Measurements from ENCODE around the gene CORO2B.
"Not testable (repeated sequence)": the region's sequence is repeated elsewhere in the genome, so short reads cannot be mapped to it uniquely, and the experiment has no call there.

The CORO2B gene

DNA sequence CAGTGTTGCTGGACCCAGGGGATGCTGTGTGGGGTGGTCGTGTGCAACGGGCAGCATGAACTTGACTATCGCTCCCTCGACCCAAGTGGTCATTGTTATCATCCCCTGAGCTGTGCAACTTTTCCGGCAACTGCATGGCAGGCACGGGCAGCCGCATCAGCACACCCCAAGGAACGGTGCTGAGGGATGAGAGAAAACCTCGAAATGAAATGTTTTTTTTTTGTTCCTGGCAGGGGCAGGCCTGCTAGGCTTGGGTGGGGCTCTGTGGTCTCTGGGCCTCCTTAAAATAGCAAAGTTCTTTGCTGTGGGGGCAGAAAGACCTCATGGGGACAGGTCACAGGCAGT lies 51.4 kb downstream of the CORO2B start:
- DNase-seq (ENCODE audit: low read depth in 2 of 2) = no peak

DNA sequence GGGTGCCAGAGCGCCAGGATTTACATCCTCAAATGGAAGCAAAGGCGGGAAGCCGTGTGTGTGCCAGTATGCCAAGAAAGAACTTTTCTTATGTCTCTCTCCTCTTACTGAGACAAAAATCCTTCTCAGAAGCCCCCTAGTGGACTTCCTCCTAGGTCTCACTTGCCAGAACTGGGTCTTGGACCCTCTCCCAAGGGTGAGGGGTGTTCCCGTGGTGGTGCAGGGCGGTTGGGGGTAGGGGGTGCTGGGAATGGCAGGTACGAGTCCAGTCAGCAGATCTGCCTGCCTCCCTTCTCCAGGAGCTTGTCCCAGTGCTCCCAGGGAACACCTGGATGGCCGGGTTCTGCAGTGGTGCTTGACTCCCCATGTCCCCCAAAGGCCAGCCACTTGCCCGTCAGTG lies 52.0 kb downstream of the CORO2B start:
- no peak for DNase-seq (ENCODE audit: low read depth in 2 of 2)

DNA sequence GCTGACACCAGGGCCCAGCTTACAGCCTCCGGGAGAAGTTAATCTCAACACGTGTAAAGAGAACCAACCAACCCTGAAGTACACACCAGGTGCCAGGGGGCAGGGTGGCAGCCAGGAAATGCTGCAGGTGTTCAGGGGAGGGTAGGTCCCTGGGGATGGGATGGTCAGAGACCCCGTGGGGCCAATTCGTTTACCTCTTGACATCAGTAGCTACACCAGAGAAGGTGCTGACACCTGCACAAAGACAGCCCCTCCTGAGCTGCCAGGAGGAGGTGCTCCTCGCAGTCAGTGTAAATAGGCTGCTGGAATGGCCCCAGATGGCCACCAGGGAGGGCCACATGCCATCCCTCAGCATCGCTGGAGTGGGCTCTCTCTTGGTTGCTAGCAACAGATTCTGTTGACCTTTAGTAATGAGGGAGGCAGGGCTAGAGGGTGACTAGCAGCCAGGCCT lies 52.8 kb downstream of the CORO2B start:
- DNase-seq (ENCODE audit: low read depth in 2 of 2) = no peak

DNA sequence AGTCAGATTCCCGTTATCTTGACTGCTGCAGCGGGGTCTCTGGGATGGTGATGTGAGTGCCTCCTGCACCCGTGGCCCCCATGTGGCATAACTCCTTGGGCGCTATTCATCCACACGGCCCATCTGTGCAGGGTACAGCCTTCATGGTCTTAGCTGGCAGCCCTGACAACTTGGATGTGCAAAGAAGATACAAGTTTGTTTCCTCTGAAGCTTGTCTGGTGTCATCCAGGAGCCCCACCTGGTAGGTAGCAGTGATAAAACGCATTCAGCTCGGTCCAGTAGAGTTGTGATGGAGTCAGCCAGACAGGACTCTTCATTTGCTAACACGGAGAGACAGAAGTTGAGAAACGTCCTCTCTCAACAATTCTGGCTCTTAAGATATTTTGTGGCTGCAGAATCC lies 53.3 kb downstream of the CORO2B start:
- no peak for DNase-seq (ENCODE audit: low read depth in 2 of 2)

DNA sequence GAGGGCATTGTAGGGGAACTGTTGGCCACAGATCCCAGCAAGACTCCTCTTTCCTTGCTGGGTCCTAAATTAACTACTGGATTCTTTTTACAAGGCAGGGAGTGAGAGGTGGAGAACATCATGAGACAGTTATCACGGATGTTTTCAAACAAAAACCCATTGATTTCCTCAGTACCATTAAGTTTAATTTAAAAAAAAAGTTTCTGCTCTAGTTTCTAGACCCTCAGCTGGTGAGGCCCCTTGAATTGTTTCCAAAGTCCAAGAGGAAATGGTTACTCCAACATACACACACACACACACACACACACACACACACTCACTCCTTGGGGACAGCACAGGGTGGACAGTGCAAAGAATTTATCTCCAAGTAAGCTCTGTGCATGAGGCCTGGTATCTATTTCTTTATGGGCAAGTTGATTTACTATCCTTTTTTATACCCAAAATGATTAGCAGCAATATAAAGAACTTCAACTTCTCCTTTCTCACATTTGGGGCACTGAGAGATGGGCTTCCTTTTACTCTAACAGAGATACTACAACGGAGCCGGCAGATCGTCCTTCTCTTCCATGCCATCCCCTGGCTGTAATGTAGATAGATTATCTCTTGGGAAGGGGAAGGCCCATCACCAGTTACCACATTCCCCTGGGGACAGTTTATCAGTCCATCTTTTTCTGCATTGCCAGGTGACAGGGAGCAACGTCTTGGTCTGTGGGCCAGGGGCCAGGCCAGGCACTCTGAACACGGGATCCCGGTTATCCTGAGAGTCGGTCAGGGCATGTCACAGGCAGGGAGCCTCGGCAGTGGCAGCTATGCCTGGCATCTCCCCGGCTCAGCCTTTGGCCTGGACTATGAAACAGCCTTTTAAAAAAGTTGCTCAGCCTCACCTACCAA lies 54.7 kb downstream of the CORO2B start:
- no peak for DNase-seq (ENCODE audit: low read depth in 2 of 2)

DNA sequence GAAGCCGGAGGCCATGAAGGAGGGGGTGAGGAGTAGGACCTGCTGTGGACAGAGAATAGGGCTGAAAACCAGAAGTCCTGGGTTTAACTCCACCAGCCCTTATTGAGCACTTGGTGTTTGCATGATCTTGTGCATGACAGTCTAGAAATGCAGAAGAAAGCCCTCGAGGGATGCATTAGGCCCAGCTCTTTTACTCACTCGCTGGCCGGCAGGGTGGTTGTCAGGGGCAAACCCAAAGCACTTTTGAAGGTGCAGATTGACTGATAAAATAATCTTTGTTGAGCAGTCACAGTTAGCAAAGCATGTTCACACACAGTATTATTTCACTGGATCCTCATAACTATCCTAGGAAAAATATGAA lies 55.3 kb downstream of the CORO2B start:
- no peak for DNase-seq (ENCODE audit: low read depth in 2 of 2)

DNA sequence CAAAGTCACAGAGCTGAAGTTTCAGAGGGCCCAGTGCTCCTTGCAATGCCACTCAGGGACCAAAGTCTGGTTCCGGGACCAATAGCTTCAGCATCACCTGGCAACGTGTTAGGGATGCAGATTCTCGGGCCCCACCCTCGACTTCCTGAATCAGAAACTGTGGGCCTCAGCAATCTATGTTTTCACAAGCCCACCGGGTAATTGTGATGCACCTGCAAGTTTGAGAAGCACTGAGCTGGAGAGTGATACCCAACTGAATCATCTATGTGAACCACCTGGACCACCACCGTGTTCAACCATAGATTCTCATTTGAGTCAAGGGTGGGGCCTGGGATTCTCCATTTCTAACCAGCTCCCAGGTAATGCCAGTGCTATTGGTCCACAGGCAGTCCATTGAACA lies 55.7 kb downstream of the CORO2B start:
- DNase-seq (ENCODE audit: low read depth in 2 of 2) = no peak

DNA sequence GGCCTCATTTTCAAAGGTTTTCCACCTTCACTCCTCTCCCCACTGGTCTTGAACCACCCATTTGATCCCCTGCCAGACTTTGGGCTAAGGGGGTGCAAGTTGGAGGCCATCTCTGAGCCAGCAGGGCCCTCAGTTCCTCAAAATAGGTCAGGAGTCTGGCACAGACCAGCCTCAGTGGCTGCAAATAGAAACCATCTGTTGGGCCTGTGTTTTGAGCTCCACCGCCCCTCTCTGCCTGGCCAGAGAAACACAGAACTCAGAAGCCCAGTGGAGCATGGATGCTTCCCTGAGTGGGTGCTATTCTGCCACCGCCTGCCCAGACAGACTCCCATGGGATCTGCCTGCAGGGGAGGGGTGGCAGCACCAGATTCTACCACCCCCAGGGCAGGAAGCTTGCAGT lies 56.3 kb downstream of the CORO2B start:
- DNase-seq (ENCODE audit: low read depth in 2 of 2) = no peak

DNA sequence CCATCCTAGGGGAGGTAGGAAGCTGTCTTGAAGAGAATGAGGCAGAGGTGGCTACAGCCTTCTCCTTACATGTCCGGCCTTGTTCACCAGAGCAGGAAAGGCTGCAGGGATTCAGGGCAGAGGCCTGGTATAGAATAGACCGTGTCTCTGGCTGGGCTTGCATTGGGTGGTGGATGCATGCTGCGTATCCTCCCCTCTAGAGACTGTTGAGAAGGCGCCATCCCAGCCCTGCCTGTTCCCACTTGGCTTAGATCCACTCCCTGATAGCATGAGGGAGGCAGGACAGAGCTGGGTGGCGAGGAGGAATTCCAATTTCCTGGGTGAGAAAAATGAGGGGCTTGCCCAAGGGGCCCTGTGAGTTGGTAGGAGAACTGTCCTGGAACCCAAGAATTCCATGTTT lies 57.5 kb downstream of the CORO2B start:
- no peak for DNase-seq (ENCODE audit: low read depth in 2 of 2)

DNA sequence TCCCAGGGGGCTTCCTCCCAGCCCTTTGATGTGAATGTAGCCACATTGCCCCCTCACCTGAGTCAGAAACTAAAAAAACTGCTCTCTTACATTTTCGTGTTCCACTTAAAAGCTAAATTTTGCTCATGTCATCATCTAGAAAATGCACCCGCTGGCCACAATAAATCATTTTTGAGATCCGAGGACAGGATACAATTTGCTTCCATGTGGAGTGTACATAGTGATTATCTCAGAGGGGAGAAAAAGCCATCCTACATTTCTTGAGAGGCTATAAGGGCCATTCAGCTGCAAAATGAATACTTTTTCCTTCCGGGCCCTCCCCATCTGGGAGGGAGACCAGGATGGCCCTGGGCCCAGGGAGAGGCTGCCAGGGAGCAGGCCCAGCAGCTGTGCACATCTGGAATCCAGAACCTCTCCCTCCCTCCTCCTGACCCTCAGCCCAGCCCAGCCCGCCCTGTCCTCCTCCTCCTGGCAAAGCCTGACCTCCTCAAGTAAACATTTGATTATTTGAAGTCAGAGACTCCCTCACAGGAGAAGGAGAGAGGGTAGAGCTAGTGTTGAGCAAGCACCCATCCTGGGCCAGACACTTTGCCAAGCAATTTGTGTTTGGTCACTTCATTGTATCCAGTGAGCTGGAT lies 59.1 kb downstream of the CORO2B start:
- DNase-seq (ENCODE audit: low read depth in 2 of 2) = no peak

DNA sequence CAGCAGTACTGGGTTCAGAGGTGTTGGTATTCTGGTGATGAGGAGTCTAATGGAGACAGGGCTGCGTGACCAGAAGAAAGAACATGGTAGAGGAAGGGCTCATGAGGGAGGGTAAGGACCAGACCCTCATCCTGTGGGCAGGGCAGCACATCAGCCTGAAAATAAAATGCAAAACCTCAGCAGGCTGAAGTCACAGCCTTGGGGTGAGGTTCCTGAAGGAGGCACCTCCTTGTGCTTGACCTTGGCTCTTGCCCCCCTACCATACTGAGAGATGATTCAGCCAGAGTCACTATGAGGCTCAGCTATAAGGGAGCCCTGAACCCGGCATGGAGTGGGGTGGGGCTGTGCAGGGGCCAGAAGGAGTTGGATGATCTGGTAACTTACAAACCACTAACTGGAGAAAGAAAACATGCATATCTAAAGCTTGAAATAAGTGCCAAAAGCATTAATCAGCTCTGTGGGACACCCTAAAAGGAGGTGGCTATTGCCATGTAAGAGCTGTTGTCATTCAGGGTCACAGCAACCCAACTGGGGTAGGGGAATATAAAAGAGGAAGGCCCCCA lies 60.2 kb downstream of the CORO2B start:
- no peak for DNase-seq (ENCODE audit: low read depth in 2 of 2)

DNA sequence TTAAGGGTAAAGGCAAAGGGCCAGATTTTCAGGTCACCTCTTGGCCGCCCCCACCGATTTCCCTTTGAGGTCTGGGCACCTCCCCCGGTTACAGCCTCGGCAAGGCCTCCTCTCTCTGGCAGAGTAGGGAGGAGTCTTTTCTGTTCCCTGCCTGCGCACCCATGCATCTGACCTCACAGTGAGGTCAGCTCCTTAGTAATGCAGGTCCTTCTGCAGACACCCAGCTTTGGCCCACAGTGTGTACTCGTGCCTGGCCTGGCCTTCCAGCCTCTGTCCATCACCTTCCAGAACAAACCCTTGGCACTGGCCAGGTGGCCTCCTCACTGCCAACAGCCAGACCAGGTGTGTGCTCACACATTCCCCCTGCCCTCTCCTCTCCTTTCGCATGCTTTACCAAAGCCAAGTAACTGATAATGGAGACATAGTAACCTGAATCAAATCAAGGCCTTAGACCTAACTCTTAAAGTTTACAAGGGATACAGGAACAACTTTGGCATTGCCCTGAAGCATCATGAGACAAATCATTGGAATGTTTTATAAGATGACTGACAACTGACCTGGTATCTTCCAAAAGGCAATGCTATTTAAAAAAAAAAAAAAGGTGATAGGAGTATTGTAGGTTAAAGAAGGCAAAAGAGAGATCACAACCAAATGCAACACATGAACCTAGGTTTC lies 61.3 kb downstream of the CORO2B start:
- no peak for DNase-seq (ENCODE audit: low read depth in 2 of 2)

DNA sequence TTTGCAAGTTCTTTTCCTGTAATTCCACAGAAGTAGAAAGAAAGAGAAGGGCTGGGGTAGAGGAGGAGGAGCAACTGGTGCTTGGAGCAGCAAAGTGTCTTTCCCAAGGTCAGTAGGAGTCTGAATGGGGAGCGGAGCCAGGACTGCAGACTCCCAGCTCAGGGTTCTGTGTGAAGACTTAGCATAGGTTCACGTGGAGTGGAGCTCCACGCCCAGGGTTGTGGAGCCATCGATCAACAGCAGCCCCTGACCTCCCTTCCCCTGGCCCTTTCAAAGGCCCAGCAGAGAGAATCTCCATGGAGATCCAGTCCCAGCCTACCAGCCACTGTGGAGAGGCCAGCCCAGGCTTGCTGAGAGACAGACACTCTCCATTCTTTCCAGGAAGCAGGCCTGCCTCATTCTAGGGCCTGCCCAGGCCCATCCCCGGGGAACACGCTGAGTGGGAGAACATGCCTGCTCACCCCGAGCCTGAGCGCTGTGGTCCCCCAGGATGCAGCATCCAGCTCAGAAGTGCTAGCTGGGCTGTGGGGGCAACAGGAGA lies 62.1 kb downstream of the CORO2B start:
- DNase-seq (ENCODE audit: low read depth in 2 of 2) = no peak

DNA sequence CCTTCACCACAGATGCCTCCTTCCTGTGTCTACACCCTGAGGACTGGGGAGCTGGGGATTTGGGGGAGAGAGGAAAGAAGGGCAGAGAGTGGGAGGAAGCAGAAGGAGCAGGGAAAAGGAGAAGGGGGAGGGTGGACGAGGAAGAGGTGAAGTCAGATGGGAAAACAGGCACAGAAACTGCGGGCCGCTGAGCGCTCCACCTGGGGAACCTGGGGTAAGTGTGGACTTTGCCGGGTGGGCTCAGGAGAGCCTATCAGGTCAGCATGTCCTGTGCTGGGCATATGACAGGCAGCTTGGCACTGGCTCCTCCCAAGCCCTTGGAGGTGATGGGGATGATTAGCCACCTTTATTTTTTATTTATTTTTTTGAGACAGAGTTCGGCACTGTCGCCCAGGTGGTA lies 62.6 kb downstream of the CORO2B start:
- no peak for DNase-seq (ENCODE audit: low read depth in 2 of 2)

DNA sequence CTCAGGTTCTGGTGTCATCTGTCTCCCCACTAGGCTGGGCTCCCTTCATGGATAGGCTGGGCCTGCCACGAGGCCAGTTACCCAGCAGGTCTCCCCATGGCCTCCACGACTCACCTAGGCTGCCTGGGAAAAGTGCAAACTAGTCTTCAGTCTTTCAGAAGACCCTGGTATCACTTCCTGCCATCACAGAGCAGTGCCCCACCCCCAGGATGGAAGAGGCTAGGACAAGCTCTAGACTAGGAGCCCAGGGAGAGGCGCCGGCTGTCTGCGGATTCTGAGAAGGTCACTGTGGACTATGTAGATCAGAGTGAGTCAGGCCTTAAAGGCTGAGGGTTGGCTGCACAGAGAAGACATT lies 63.7 kb downstream of the CORO2B start:
- no peak for DNase-seq (ENCODE audit: low read depth in 2 of 2)

DNA sequence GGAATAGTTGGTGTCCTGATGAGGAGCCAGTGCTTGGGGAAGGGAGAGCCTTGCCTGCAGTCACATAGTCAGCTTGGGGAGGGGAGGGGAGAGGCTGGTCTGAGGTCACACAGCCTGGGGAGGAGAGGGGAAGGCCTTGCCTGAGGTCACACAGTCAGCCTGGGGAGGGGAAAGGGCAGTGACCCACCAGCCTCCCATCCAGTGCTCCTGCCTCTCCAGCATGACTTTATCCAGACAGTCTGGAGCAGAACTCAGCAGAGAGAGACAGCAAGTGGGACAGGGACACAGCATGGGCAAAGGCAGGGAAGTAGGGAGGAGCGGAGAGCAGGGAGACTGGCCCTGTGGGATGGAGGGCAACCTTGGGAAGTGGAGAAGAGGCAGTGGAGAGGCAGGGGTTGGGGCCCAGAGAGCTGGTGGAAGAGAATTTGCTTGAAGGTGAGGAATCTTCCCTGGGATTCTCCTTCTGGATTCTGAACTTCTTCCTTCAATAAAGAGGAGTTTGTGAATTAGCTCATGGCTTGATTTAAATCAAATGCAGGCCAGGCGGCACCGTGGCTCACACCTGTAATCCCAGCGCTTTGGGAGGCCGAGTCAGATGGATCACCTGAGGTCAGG lies 64.5 kb downstream of the CORO2B start:
- DNase-seq (ENCODE audit: low read depth in 2 of 2) = no peak

DNA sequence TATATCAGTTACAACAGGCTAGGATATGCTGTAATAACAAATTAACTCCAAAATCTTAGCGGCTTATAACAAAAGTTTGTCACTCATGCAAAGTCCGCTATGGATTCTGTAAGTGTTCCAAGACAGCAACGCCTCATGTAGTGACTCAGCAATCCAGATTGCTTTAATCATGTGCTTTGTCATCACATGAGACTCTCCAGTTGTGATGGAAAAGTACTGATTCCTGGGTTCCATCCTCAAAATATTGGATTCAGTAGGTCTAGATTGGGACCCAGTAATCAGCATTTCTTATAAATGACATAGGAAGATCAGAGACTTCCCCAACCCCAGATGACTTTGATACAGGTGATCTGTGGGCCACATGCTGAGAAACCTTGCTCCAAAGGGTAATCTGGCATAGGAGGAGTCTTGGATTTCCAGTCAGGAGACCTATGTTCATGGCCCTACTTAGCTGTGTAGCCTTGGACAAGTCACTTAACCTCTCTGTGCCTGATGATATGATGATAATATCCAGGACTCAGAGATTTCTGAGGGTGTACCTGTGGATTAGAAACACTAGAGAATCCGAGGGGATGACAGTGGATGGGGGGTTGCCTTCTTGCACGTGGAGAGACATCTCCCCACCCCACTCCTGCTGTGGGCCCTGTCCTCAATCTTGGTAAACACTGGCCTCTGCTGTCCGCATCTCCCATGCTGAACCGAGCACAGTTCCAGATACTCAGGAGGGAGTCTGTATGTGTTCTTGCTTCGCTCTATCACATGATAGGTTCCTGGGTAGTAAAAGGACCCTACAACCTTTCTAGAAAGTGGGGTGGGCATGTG lies 65.5 kb downstream of the CORO2B start:
- DNase-seq (ENCODE audit: low read depth in 2 of 2) = no peak

DNA sequence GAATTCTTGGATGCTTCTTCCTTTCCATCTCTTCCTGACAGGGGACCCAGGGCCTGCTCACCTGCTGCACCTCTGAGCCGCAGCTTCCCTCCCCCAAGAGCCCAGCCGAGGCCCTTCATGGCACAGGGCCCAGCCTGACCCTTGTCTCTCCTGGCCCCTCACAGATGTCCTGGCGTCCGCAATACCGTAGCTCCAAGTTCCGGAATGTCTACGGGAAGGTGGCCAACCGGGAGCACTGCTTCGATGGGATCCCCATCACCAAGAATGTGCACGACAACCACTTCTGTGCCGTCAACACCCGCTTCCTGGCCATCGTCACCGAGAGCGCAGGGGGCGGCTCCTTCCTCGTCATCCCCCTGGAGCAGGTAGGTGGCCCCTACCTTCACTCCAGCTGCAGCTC lies 66.2 kb downstream of the CORO2B start:
- no peak for DNase-seq (ENCODE audit: low read depth in 2 of 2)

DNA sequence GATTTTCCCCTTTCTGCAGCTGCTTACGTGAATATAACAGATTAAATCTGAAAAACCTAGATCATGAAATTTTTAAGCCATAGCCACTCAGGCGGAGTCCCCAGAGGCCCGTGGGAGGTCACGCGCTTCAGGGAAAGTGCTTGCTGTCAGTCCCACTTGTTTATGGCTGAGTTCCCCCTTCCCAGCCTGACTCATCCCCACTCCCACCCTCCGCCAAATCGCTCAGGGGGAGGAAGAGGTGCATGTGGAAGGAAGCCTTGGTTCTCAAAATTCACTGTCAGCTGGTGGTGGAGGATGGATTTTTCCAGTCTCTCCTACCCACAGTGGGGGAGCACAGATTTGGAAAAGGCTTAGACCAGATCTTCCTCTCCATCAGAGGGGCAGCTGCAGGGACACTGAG lies 67.4 kb downstream of the CORO2B start:
- DNase-seq (ENCODE audit: low read depth in 2 of 2) = no peak

DNA sequence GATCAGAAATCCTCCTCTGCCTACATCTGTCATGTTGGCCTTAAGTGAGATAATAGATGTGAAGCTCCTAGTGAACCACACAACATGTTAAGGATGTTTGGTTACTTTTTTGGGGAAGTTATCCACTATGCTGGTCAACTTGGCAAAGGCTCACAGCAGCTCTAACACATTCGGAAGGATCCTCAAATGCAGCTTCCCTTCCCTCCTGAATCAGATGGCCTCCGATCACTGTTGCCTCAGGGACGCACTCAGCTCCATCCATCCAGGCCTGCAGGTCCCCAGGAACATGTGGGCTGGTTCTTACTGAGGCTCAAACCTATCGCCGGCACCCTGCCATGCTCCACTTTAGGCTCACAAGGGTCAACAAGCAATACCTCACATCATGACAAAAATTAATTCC lies 67.9 kb downstream of the CORO2B start:
- no peak for DNase-seq (ENCODE audit: low read depth in 2 of 2)

DNA sequence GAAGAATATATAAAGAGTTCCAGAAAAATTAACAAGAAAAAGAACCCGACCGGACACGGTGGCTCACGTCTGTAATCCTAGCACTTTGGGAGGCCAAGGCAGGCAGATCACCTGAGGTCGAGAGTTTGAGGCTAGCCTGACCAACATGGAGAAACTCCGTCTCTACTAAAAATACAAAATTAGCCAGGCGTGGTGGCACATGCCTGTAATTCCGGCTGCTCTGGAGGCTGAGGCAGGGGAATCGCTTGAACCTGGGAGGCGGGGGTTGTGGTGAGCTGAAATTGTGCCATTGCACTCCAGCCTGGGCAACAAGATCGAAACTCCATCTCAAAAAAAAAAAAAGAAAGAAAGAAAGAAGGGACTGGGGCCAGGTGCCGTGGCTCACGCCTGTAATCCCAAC lies 68.6 kb downstream of the CORO2B start:
- DNase-seq (ENCODE audit: low read depth in 2 of 2) = not testable (repeated sequence)
